Astrocyte (in vitro differentiated cells and primary cell): ENCODE data around the gene FN1. TPM values are rescaled to one million over a fixed set of nuclear protein-coding genes. Genes with fewer than 3 reads are reported as not detected.
A peak's percentile ranks its signal among the peaks of the same experiment; 100 is the strongest.

ENCODE experiments used
- DNase-seq: peaks from one replicate; pipeline ENCODE4 v3.0.0-alpha.2; 2010; ENCODE audit warnings: low read depth
- FAIRE-seq: peaks from 2 replicates; lab custom pipeline; 2011; peaks lifted over from hg19 to GRCh38; lab: Jason Lieb, UNC
- H2AFZ ChIP-seq: 2 replicates; pipeline ENCODE4 v1.6.0; 2012; ENCODE audit warnings: low read depth, low read length, inconsistent platforms
- H3K27ac ChIP-seq: 2 replicates; pipeline ENCODE4 v1.5.1; 2011; ENCODE audit warnings: low read depth, low read length, inconsistent platforms
- H3K27me3 ChIP-seq: 2 replicates; pipeline ENCODE4 v1.6.0; 2011; ENCODE audit warnings: low read length, inconsistent platforms; ENCODE audit not compliant: insufficient read depth
- H3K36me3 ChIP-seq: 2 replicates; pipeline ENCODE4 v1.5.1; 2011; ENCODE audit warnings: low read length, inconsistent platforms; ENCODE audit not compliant: insufficient read depth
- H3K4me1 ChIP-seq: 2 replicates; pipeline ENCODE4 v1.5.1; 2011; ENCODE audit warnings: low read length, inconsistent platforms; ENCODE audit not compliant: insufficient read depth
- H3K4me2 ChIP-seq: 2 replicates; pipeline ENCODE4 v1.6.0; 2012; ENCODE audit warnings: low read length, inconsistent platforms
- H3K4me3 ChIP-seq: 2 replicates; pipeline ENCODE4 v1.5.1; 2011; ENCODE audit warnings: low read depth, mild to moderate bottlenecking, low read length, inconsistent platforms; ENCODE audit not compliant: insufficient read depth
- H3K79me2 ChIP-seq: 2 replicates; pipeline ENCODE4 v1.6.0; 2012; ENCODE audit warnings: mild to moderate bottlenecking, low read length, inconsistent platforms; ENCODE audit not compliant: insufficient read depth
- H3K9ac ChIP-seq: 2 replicates; pipeline ENCODE4 v1.6.0; 2012; ENCODE audit warnings: mild to moderate bottlenecking, low read length, inconsistent platforms
- H3K9me3 ChIP-seq: 2 replicates; pipeline ENCODE4 v1.5.1; 2012; ENCODE audit warnings: low read depth, mild to moderate bottlenecking, low read length, inconsistent platforms; ENCODE audit not compliant: insufficient read depth
- H4K20me1 ChIP-seq: 2 replicates; pipeline ENCODE4 v1.6.0; 2012; ENCODE audit warnings: low read length, inconsistent platforms; ENCODE audit not compliant: insufficient read depth
- H3K27ac Mint-ChIP-seq: one replicate; pipeline ENCODE4 v1.8.0; 2021; ENCODE audit warnings: mild to moderate bottlenecking, mixed read lengths; ENCODE audit not compliant: unreplicated experiment
- H3K27me3 Mint-ChIP-seq: one replicate; pipeline ENCODE4 v1.8.0; 2021; ENCODE audit warnings: low read depth, mixed read lengths; ENCODE audit not compliant: unreplicated experiment
- H3K36me3 Mint-ChIP-seq: one replicate; pipeline ENCODE4 v1.8.0; 2021; ENCODE audit warnings: low read depth, mixed read lengths; ENCODE audit not compliant: unreplicated experiment
- H3K4me1 Mint-ChIP-seq: one replicate; pipeline ENCODE4 v1.8.0; 2021; ENCODE audit warnings: low read depth, mixed read lengths; ENCODE audit not compliant: unreplicated experiment
- H3K4me3 Mint-ChIP-seq: one replicate; pipeline ENCODE4 v1.8.0; 2021; ENCODE audit warnings: mild to moderate bottlenecking, moderate library complexity, mixed read lengths; ENCODE audit not compliant: unreplicated experiment
- H3K9me3 Mint-ChIP-seq: one replicate; pipeline ENCODE4 v1.8.0; 2021; ENCODE audit warnings: mild to moderate bottlenecking, mixed read lengths; ENCODE audit not compliant: unreplicated experiment
- EZH2 ChIP-seq: IDR thresholded peaks from 2 replicates; pipeline ENCODE4 v1.6.1; 2012; ENCODE audit warnings: mild to moderate bottlenecking, low read length, inconsistent platforms; ENCODE audit not compliant: insufficient read depth
- total RNA-seq: library from RNA; stranded (reverse); gene quantifications from 2 replicates; pipeline ENCODE4 v1.2.1, GENCODE V29; 2021
- TF ChIP-seq, protein P1 (sequence below): IDR thresholded peaks from 2 replicates; pipeline ENCODE4 v1.5.1; 2011; ENCODE audit warnings: low read depth, mild to moderate bottlenecking, inconsistent platforms, low read length, moderate library complexity; ENCODE audit not compliant: insufficient read depth

FN1 gene
- total RNA-seq, 1 donor from 2014 or later, result 17,010 TPM

DNA sequence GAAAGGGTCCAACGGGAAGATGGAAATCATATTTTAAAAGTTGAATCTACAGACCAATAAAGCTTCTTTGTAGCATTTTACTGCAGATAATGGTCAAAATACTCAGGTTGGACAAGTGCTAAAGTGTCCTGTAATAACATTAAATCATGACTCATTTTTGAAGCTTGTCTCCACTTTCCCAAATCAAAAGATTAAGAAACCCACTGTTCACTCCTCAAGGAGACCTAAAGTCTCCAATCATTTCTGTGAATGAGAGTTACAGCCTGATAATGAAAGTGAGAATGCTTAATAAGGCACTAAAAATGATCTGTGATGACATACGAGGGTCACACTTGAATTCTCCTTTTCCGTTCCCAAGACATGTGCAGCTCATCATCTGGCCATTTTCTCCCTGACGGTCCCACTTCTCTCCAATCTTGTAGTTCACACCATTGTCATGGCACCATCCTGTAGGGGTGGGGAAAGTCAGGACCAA lies 70.6 kb downstream of the FN1 start:
- Mint-ChIP-seq H3K4me1 (peaks cover 46% of the 10 kb centered on the region), H3K27me3 (no peaks in the 10 kb centered on the region), H3K27ac (peak overlapping the region; percentile 81), H3K9me3 (no peaks in the 10 kb centered on the region), H3K4me3 (peak overlapping the region; percentile 47), H3K36me3 (peaks cover 42% of the 10 kb centered on the region)
- Histone ChIP-seq H3K9me3 (no peaks in the 10 kb centered on the region), H3K9ac (no peak overlapping the region), H4K20me1 (peaks cover 96% of the 10 kb centered on the region), H3K27ac (peak overlapping the region; percentile 43), H3K79me2 (no peaks in the 10 kb centered on the region), H3K4me2 (no peak overlapping the region), H3K27me3 (no peaks in the 10 kb centered on the region), H3K4me3 (no peak overlapping the region), H3K4me1 (peaks cover 6% of the 10 kb centered on the region), H3K36me3 (peaks cover 97% of the 10 kb centered on the region), H2AFZ (no peak overlapping the region)
- FAIRE-seq (peak; percentile 45), DNase-seq (no peak)
- TF ChIP-seq, protein P1, sequence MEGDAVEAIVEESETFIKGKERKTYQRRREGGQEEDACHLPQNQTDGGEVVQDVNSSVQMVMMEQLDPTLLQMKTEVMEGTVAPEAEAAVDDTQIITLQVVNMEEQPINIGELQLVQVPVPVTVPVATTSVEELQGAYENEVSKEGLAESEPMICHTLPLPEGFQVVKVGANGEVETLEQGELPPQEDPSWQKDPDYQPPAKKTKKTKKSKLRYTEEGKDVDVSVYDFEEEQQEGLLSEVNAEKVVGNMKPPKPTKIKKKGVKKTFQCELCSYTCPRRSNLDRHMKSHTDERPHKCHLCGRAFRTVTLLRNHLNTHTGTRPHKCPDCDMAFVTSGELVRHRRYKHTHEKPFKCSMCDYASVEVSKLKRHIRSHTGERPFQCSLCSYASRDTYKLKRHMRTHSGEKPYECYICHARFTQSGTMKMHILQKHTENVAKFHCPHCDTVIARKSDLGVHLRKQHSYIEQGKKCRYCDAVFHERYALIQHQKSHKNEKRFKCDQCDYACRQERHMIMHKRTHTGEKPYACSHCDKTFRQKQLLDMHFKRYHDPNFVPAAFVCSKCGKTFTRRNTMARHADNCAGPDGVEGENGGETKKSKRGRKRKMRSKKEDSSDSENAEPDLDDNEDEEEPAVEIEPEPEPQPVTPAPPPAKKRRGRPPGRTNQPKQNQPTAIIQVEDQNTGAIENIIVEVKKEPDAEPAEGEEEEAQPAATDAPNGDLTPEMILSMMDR, result no peak

DNA sequence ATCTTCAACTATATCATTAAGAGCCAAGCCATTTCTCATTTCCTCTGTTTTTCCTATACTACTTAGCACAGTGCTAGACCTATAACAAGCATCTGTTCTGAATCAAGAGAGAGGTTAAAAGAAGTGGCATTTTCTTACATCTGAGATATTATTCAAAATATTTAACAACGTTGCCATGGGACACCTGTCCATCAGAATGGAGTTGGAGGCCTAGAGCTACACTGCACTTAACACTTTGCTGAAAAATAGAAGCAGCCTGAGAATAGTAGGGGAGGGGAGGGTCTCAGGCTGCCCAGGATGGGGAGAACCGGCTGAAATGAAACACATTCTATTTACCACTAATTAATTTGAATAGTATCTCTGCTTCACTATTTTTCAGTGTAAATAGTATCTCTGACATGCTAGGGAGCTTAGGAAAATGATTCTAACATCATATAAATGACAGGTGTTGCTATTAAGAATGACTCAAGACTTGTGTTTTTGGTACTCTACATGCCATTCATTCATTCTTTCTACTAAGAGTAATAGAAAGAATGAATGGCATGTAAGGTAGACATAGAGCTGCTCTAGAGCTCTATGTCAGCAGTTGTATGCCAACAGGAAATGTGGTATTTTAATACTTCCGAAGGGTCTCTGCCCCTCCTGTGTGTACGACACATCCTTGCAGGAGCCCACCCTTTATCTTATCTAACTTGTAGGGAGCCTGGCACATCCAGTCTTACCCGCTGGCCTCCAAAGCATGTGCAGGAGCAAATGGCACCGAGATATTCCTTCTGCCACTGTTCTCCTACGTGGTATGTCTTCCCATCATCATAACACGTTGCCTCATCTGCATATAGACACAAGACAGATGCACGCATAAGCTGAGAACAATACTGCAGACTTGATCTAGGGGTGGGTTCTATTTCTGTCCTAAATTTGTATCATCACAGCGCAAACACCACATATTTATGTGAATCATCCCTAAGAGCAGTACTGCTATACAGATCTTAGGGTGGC lies 71.4 kb downstream of the FN1 start:
- no peaks in the 10 kb centered on the region for H3K27me3 ChIP-seq
- H3K36me3 Mint-ChIP-seq, result peaks cover 35% of the 10 kb centered on the region
- H4K20me1 ChIP-seq, result peaks cover 93% of the 10 kb centered on the region
- FAIRE-seq, result peak; percentile 37
- H3K4me3 Mint-ChIP-seq, result peak overlapping the region; percentile 47
- no peak overlapping the region for H3K4me2 ChIP-seq
- peak overlapping the region; percentile 17 for H3K9ac ChIP-seq
- DNase-seq, result no peak
- H3K9me3 Mint-ChIP-seq, result no peaks in the 10 kb centered on the region
- no peak overlapping the region for H2AFZ ChIP-seq
- no peak overlapping the region for H3K4me3 ChIP-seq
- no peaks in the 10 kb centered on the region for H3K9me3 ChIP-seq
- H3K27ac ChIP-seq, result peak overlapping the region; percentile 43
- peaks cover 94% of the 10 kb centered on the region for H3K36me3 ChIP-seq
- H3K27me3 Mint-ChIP-seq, result no peaks in the 10 kb centered on the region
- H3K79me2 ChIP-seq, result no peaks in the 10 kb centered on the region
- TF ChIP-seq, protein P1, result no peak
- TF ChIP-seq EZH2, result no peak
- H3K4me1 ChIP-seq, result no peaks in the 10 kb centered on the region
- peak overlapping the region; percentile 81 for H3K27ac Mint-ChIP-seq
- H3K4me1 Mint-ChIP-seq, result peaks cover 45% of the 10 kb centered on the region
